K562 (cell line): ENCODE results near the gene ITGB2. TPM values are rescaled to one million over a fixed set of nuclear protein-coding genes. Genes with fewer than 3 reads are reported as not detected.

ENCODE experiments used
- AFF1 ChIP-seq, 2 experiments: fragments of 450-650 bp; IDR thresholded peaks; 2 replicates each; pipeline ENCODE4 v1.6.1; 2018; ENCODE audit warnings: mild to moderate bottlenecking in 2 of 2, low read depth in 1 of 2; ENCODE audit not compliant: partially characterized antibody in 2 of 2
- ELF2 ChIP-seq: fragments of 250-450 bp; sonication (Bioruptor Pico); IDR thresholded peaks from 2 replicates; pipeline ENCODE4 v1.5.0; 2021; ENCODE audit warnings: mild to moderate bottlenecking
- EP400 ChIP-seq: fragments of 450-650 bp; IDR thresholded peaks from 2 replicates; pipeline ENCODE4 v1.6.1; 2017; ENCODE audit warnings: antibody characterized with exemption, mild to moderate bottlenecking, moderate library complexity
- GABPA ChIP-seq: fragments of 200-800 bp; sonication (Bioruptor generic); conservative IDR thresholded peaks from 2 replicates; pipeline ENCODE4 v1.6.1; 2016; ENCODE audit warnings: low read depth, missing genetic modification characterization, missing compliant biosample characterization
- GABPB1 ChIP-seq: sonication (generic); formaldehyde crosslinking; IDR thresholded peaks from 2 replicates; pipeline ENCODE4 v1.8.0; 2022; ENCODE audit warnings: mild to moderate bottlenecking, missing genetic modification reagents
- HNRNPK ChIP-seq: fragments of 200-400 bp; formaldehyde crosslinking; IDR thresholded peaks from one replicate; pipeline ENCODE4 v1.6.1; 2018; ENCODE audit warnings: mild to moderate bottlenecking, low read depth, low read length; ENCODE audit not compliant: poor library complexity, severe bottlenecking
- KDM1A ChIP-seq, 2 experiments: fragments of 450-650 bp; IDR thresholded peaks; 2 replicates each; pipeline ENCODE4 v1.6.1; 2016; ENCODE audit warnings: mild to moderate bottlenecking in 2 of 2
- MLX ChIP-seq, 2 experiments: fragments of 450-650 bp in 1 of 2; sonication (generic) in 1 of 2; formaldehyde crosslinking; conservative IDR thresholded peaks; 2 replicates each; pipeline versions ENCODE4 v1.4.0 to v1.8.1; 2020 to 2022; ENCODE audit warnings: mild to moderate bottlenecking in 1 of 2, missing genetic modification reagents in 1 of 2
- RNF2 ChIP-seq: sonication (generic); IDR thresholded peaks from 2 replicates; pipeline ENCODE4 v1.6.1; 2016
- STAT5A ChIP-seq: IDR thresholded peaks from 2 replicates; pipeline ENCODE4 v1.6.1; 2012; ENCODE audit warnings: low read length, inconsistent platforms, borderline replicate concordance
- TRIM28 ChIP-seq: fragments of 450-650 bp; IDR thresholded peaks from 2 replicates; pipeline ENCODE4 v1.6.1; 2017
- XRCC4 ChIP-seq: IDR thresholded peaks from one replicate; pipeline ENCODE4 v1.6.1; 2011; ENCODE audit not compliant: insufficient read depth, insufficient read length; ENCODE audit errors: extremely low read depth
- ZBTB34 ChIP-seq: fragments of 250-450 bp; sonication (Bioruptor Pico); IDR thresholded peaks from 2 replicates; pipeline ENCODE4 v1.8.0; 2021; ENCODE audit warnings: mild to moderate bottlenecking, moderate library complexity
- ZBTB7A ChIP-seq: IDR thresholded peaks from 2 replicates; pipeline ENCODE4 v1.6.1; 2011; ENCODE audit warnings: low read depth, mild to moderate bottlenecking, low read length, moderate library complexity, borderline replicate concordance; ENCODE audit not compliant: control insufficient read depth
- ZMIZ1 ChIP-seq, 2 experiments: fragments of 150-350 bp in 1 of 2; IDR thresholded peaks; 2 replicates each; pipeline ENCODE4 v1.6.1; 2012 to 2016; ENCODE audit warnings: low read depth in 2 of 2, low read length in 2 of 2, mild to moderate bottlenecking in 1 of 2, moderate library complexity in 1 of 2
- ZNF140 ChIP-seq: fragments of 250-450 bp; sonication (Bioruptor Pico); IDR thresholded peaks from 2 replicates; pipeline ENCODE4 v1.8.0; 2021; ENCODE audit warnings: moderate library complexity, mild to moderate bottlenecking, inconsistent platforms
- ZNF282 ChIP-seq: sonication (generic); formaldehyde crosslinking; IDR thresholded peaks from 2 replicates; pipeline ENCODE4 v1.8.1; 2023; ENCODE audit warnings: missing genetic modification reagents
- polyA plus RNA-seq, 8 experiments: library from polyadenylated mRNA; depleted of rRNA in 4 of 8; stranded (reverse) in 5 of 8; unstranded in 3 of 8; fragments of >200 nt; fragmentation: Nextera tagmentation in 2 of 8; fragmentation: Illumina TruSeq in 1 of 8; extraction: Ambion mirVana in 2 of 8; extraction: Trizol in 1 of 8; gene quantifications; 2 replicates each; pipeline versions ENCODE4 v1.2.1 to v1.2.3, GENCODE V29; 2011 to 2014; ENCODE audit warnings: inconsistent platforms in 1 of 8, missing spikeins in 1 of 8
- total RNA-seq, 7 experiments: library from RNA; depleted of rRNA in 6 of 7; stranded (reverse); fragments of >200 nt in 6 of 7; fragmentation: Illumina TruSeq in 2 of 7; extraction: Trizol in 2 of 7; gene quantifications; 2 replicates each; pipeline versions ENCODE4 v1.2.1 to v1.2.3, GENCODE V29; 2011 to 2021; ENCODE audit warnings: low replicate concordance in 1 of 7

The ITGB2 gene
- total and polyA plus RNA-seq, 9 of the 15 experiments (the other 6 are each of a cell fraction or from before 2014, with no cell fraction given) = 0.07 to 1.3 (median 0.51) TPM; not detected in 2

GRCh38 chr21:44869781-44870747 lies 50.6 kb downstream of the ITGB2 start (continued):
- TF ChIP-seq TRIM28 (no peak), XRCC4 (no peak), HNRNPK (no peak), ZNF140 (no peak), ZNF282 (no peak), ELF2 (no peak), GABPA (no peak), AFF1 (IDR thresholded peaks at IDR 0.05; ENCODE audit: low read depth in 1 of 2, partially characterized antibody in 2 of 2) (no peak), ZBTB7A (no peak), RNF2 (peak; percentile 19; the same call in 1 of the 2 replicates), ZMIZ1 (IDR thresholded peaks at IDR 0.05; ENCODE audit: low read depth in 2 of 2, low read length in 2 of 2) (no peak), ZBTB34 (CRISPR knock-in tag) (no peak), EP400 (peak; percentile 15; the same call in 1 of the 2 replicates), MLX (CRISPR knock-in tag; conservative IDR thresholded peaks at IDR 0.05) (no peak), GABPB1 (CRISPR knock-in tag) (no peak; the same call in 1 of the 2 replicates), STAT5A (no peak), KDM1A (IDR thresholded peaks at IDR 0.05) (no peak)
